NCI-H2171 (cell line): ENCODE results near the gene TOR2A.
A peak's percentile ranks its signal among the peaks of the same experiment; 100 is the strongest.
"Not testable (repeated sequence)": the region's sequence is repeated elsewhere in the genome, so short reads cannot be mapped to it uniquely, and the experiment has no call there.

Experiments used
- DNase-seq: peaks from one replicate; lab custom pipeline; 2025; lab: John Stamatoyannopoulos, UW

The TOR2A gene

DNA sequence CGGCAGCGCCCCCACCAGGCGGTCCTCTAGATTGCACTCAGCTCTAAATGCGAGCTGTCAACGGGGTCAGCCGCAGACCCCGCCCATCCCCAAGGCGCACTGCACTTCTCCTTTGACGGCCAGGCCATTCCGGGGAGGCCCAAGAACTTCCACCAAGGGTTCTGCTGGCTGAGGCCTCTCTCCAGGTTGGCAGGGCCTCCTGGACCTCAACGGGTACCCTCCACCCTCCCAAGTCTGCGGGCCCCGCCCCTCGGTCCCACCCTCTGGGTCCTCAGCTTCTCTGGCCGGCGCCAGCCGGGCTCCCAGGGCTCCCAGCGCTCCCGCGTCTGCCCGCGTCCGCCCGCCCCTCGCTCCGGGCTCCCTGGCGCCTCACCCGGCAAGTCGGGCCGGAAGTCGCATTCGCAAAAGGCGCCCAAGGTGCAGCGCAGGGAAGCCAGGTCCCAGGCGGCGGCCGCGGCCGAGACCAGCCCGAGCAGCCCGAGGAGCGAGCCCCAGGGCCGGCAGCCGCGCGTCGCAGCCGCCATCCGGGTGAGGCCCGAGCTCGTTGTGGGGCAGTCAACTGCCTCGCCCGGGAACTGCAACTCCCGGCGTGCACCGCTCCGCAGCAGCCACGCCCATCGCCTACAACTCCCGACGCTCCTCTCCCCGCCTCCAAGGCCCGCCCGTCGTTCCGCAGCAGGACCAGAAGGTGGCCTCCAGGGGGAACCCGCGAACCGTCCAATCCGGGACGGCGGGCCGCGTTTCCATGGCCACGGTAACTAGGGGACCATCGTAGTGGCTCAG lies at the start of gene TOR2A:
Gene TOR2A, minus strand, starts transcription at position 548 of the 783 bp plus-strand sequence. Its CDS starts 24 bp downstream, at position 524.
- DNase-seq = peak; percentile 100

DNA sequence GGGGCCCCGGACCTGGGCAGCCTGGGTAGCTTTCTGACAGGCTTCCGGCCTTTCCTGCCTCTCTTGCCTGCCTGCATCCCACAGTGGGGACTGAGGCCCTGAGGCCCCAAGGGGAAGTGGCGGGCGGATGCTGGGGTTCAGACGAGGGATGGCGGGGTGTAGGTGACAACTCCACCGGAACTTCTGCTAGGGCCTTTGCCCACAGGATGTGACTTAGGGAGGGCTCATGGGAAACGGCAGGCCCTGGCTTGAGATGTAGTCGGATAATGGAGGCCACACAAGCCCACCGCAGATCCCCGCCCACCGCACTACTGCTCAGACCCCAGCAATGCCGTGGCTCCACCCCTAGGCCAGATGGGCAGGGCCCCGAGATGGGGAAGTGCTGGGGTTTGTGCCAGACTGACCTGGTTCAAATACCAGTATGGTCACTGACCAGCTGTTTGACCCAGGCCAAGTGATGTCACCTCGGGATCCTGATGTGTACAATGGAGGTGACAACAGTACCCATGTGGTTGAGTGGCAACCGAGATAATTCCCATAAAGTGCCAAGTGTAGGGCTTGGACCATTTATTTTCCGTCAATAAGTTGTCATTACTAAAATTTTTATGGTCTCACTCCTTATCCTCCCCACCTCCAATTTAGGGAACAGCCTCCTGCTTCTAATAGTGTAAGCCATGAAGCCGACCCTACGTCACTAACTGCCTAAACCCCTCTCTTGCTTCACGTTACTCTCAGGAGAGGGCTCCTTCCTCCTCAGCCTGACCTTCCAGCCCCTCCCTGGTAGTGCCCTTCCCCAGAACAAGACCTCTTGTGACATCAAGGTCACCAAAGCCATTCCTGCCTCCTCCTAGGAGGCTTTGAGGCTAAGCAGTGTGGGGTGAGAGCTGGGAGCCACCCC lies 48.3 kb upstream of the TOR2A start:
- DNase-seq = no peak

GRCh38 chr9:127781806-127782205 lies 46.7 kb upstream of the TOR2A start:
- DNase-seq = no peak

DNA sequence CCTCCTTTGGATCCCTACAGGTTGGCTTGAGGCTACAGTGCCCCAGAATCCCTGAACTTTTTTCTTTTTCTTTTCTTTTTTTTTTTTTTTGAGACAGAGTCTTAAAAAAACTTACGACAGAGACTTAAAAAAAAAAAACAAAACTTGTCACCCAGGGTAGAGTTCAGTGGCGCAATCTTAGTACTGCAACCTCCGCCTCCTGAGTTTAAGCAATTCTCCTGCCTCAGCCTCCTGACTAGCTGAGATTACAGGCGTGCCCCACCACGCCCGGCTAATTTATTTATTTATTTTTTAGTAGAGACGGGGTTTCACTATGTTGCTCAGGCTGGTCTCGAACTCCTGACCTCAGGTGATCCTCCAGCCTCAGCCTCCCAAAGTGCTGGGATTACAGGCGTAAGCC lies 45.8 kb upstream of the TOR2A start:
- not testable (repeated sequence) for DNase-seq

DNA sequence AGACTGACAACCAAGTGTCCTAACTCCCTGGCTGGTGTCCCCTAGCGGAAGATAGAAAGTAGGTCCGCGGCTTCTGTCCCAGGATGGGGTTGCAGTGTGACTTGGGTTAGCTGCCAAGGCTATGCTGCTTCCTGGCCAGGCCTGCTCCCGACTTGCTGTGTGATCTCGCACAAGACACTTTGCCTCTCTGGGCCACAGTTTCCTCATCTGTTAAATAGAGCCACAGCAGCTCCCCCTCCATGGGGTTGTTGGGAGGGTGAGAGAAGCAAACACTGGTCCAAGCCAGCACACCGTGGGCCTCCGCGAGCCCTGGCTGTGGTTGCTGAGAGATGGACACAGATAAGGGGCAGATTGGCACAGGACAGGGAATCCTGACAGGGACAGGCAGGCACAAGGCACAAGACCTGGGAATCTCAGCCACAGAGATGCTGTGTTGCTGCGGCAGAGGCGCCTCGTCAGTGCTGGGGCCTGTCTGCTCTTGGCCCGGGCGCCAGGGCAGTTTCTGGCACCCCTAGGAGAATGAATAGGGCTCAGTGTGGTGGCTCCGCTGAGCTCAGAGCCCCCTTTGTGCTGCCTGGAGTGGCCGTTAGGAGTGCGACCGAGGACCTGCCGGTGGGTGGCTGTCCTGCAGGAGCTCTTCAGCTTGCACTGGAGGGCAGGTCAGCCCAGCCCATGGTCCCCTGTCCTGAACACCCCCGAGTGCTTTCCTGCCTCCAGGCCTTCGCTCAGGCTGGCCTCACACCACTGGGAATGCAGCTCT lies 45.2 kb upstream of the TOR2A start:
- DNase-seq = no peak

DNA sequence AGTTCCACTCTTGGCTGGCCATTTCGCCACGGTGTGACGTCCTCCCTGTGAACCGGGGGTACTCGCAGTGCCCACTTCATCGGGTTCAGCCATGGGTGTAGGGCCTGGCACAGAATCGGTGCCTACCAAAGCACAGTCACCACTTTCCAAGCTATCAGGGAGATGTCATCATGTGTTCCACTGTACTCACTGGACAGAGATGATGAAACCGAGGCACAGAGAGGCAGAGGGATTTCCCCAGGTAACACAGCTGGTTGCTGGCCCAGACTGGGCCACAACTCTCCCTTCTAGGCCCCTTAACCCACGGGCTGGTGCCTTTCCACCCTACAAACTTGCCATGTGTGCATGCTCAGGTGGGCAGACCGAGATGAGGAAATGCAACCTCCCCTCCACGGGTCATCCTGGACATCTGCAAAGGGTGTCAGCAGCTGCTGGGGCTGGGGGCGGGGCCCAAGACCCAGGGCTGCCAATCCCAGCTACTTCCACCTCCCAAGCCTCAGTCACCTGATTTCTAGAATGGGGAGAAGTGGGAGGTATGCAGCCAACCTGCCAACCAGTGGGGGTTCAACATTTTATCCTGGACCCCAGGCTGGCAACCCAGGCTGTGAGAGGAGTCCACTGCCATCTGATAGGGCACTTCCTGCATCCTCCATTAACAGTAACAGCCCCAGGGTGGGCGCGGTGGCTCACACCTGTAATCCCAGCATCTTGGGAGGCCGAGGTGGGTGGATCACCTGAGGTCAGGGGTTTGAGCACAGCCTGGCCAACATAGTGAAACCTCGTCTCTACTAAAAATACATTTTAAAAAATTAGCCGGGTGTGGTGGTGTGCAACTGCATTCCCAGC lies 44.3 kb upstream of the TOR2A start:
- DNase-seq = no peak

GRCh38 chr9:127778280-127779135 lies 43.4 kb upstream of the TOR2A start, which contains the start of gene SH2D3C:
Gene SH2D3C (minus strand): TSS chr9:127778666. CDS start chr9:127778627, 39 bp downstream.
- DNase-seq = no peak

GRCh38 chr9:127777368-127777980 lies 42.4 kb upstream of the TOR2A start:
- no peak for DNase-seq

GRCh38 chr9:127776924-127777289 lies 41.8 kb upstream of the TOR2A start:
- DNase-seq = no peak

DNA sequence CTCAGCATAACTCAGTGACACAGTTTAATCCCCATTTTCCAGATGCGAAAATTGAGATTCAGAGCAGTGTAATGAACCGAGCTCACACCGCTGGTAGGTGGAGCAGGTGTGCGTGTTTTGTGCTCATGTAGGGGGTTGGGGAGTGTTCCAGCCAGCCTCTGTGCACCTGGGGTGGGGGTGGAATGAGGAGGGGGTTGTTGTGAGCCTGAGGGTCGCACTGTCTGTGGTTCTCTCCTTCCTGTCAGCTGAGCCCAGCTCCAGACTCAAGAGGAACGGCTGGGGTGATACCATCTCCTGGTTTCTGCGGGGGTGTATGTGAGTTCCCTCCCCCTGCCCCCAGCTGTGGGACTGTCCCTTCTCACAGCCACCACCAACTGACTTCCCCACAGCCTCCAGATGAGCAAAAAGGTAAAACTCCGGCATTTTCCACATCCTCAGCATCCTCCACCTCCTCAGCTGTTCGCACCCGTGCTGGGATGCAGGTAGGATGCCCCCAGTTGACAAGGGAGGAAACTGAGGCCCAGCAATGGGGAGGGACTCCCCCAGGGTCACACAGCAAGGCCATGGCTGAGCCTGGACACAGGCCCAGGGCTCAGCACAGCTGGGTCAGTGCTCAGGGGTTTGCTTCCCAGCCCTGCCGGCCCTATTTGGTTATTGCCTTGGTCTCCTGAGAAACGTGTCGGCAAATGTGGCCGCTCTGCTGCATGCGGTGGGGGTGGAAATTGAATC lies 41.3 kb upstream of the TOR2A start:
- DNase-seq = peak; percentile 19

- no peak for DNase-seq
These were observed 38.9 kb upstream of the TOR2A start for GRCh38 chr9:127773981-127774380.

- no peak for DNase-seq
These were observed 38.2 kb upstream of the TOR2A start for GRCh38 chr9:127773272-127773671.

DNA sequence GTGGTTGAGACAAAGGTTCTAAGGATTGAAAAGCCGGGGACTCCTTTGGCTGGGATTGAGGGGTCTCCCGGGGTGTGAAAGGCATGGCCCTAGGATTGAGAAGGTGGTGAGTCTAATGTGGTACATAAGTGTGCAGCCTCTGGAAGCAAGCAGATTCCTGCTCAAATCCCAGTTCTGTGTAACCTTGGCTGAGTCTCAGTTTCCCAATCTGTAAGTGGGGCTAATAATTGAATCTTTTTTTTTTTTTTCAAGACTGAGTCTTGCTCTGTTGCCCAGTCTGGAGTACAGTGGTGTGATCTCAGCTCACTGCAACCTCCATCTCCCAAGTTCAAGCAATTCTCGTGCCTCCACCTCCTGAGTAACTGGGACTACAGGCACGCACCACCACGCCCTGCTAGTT lies 37.5 kb upstream of the TOR2A start:
- no peak for DNase-seq

DNA sequence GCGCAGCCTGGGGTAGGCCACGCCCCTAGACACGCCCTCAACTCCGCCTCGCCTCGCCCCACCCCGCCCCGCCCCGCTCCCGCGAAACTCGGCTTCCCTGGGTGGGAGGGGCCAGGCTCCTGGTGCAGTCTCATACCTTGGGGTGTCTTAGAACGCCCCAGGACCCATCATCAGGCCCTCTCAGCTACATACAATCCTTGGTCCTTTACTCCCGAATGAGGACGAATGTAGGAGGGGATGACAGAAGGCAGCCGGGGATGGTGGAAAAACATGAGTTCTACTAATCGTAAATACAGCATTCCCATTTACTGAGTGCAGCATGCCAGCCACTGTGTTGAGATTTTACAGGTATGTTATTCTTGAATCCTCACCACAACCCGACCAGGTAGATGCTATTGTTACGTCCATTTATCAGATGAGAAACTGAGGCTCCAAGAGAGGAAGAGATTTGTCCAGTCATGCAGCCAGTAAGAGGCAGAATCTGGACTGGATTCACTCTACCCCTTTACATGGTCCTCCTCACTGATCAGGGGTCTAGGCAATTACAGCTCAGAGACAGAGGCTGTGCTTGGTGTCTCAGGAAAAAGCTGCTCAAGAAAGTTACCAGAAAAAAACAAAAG lies 36.6 kb upstream of the TOR2A start:
- DNase-seq = no peak

DNA sequence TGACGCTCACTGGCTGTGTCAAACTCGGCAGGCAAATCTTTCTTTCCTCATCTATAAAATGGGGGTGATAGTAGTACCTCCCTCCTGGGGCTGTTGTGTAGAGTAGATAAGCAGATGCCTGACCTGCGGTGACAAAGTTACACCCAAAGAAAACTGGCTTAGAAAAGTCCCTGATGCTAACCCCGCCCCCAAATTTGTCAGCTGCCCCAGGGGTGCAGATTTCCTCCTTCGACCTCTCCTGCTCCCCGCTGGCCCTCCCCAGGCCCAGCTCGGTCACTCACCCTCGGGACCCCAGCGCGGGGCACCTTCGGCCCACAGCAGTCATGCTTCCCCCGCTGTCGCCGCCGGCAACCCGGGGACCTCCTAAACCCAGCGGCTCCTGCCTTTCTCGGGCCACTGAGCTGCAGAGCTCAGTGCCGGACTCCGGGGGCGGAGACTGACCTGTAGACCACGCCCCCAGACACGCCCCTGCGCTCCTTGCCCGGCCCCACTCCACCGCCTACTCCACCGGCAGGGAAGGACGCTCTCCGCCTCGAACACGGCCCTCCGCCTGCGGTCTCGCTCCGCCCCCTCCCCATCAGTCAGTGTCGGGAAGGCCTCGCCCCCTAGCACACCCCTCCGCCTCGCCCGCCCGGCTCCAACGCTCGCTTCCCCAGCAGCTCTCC lies 35.9 kb upstream of the TOR2A start:
- peak; percentile 99 for DNase-seq

- no peak for DNase-seq
These were observed 35.5 kb upstream of the TOR2A start for GRCh38 chr9:127770583-127770904.

GRCh38 chr9:127769929-127770582 lies 35.0 kb upstream of the TOR2A start:
- DNase-seq = no peak

DNA sequence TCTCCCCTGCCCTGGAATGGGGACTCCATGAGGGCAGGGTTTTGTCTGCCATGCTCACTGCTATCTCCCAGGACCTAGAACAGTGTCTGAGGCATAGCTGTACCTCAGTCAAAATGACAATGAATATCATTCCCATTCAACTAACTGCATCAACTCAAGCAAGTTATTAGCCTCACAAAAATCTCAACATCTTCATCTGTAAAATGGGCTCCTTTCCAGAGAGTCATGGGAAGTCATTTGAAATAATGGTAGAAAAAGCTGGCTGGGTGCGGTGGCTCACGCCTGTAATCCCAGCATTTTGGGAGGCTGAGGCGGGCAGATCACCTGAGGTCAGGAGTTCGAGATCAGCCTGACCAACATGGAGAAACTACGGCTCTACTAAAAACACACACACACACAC lies 34.0 kb upstream of the TOR2A start:
- no peak for DNase-seq
